Measurements from ENCODE around the gene SMIM24. TPM values are rescaled to one million over a fixed set of nuclear protein-coding genes. Genes with fewer than 3 reads are reported as not detected.
"Not testable (repeated sequence)": the region's sequence is repeated elsewhere in the genome, so short reads cannot be mapped to it uniquely, and the experiment has no call there.

SMIM24 gene
- total and polyA plus RNA-seq, 2 experiments from 2014 or later, result 0.22 to 0.63 TPM

- no peak overlapping the region for H3K4me3 ChIP-seq
- H3K27me3 ChIP-seq, result peaks cover 16% of the 10 kb centered on the region
- no peak for DNase-seq (ENCODE audit: low read depth in 1 of 2, low spot score in 1 of 2)
- peaks cover 19% of the 10 kb centered on the region for H3K4me1 ChIP-seq (ENCODE audit: low read depth)
- peaks cover 8% of the 10 kb centered on the region for H3K36me3 ChIP-seq
- H3K27ac ChIP-seq, result no peak overlapping the region
- no peak for TF ChIP-seq CTCF (IDR thresholded peaks at IDR 0.05; ENCODE audit: low read depth, low read length)
- H3K9me3 ChIP-seq (ENCODE audit: low read depth), result no peaks in the 10 kb centered on the region
These were observed 23.3 kb downstream of the SMIM24 start for GRCh38 chr19:3456925-3457527.

- no peaks in the 10 kb centered on the region for H3K9me3 ChIP-seq (ENCODE audit: low read depth)
- H3K27ac ChIP-seq, result no peak overlapping the region
- no peak for TF ChIP-seq CTCF (IDR thresholded peaks at IDR 0.05; ENCODE audit: low read depth, low read length)
- H3K27me3 ChIP-seq, result peaks cover 7% of the 10 kb centered on the region
- no peak for DNase-seq (ENCODE audit: low read depth in 1 of 2, low spot score in 1 of 2)
- peaks cover 19% of the 10 kb centered on the region for H3K4me1 ChIP-seq (ENCODE audit: low read depth)
- peaks cover 8% of the 10 kb centered on the region for H3K36me3 ChIP-seq
- H3K4me3 ChIP-seq, result no peak overlapping the region
These were observed 24.2 kb downstream of the SMIM24 start for GRCh38 chr19:3455960-3456601.

GRCh38 chr19:3455393-3455955 is 24.9 kb downstream of the SMIM24 start:
- peaks cover under 1% of the 10 kb centered on the region for H3K27me3 ChIP-seq
- TF ChIP-seq CTCF (IDR thresholded peaks at IDR 0.05; ENCODE audit: low read depth, low read length), result no peak
- peaks cover 19% of the 10 kb centered on the region for H3K4me1 ChIP-seq (ENCODE audit: low read depth)
- peaks cover 12% of the 10 kb centered on the region for H3K36me3 ChIP-seq
- H3K9me3 ChIP-seq (ENCODE audit: low read depth), result no peaks in the 10 kb centered on the region
- H3K27ac ChIP-seq, result no peak overlapping the region
- no peak for DNase-seq (ENCODE audit: low read depth in 1 of 2, low spot score in 1 of 2)
- H3K4me3 ChIP-seq, result no peak overlapping the region

GRCh38 chr19:3454656-3455392 is 25.5 kb downstream of the SMIM24 start:
- Histone ChIP-seq H3K4me3 (no peak overlapping the region), H3K36me3 (peaks cover 12% of the 10 kb centered on the region), H3K27me3 (no peaks in the 10 kb centered on the region), H3K9me3 (ENCODE audit: low read depth) (no peaks in the 10 kb centered on the region), H3K27ac (no peak overlapping the region), H3K4me1 (ENCODE audit: low read depth) (peaks cover 19% of the 10 kb centered on the region)
- TF ChIP-seq CTCF (IDR thresholded peaks at IDR 0.05; ENCODE audit: low read depth, low read length), result no peak
- no peak for DNase-seq (ENCODE audit: low read depth in 1 of 2, low spot score in 1 of 2)

GRCh38 chr19:3453840-3454239 is 26.5 kb downstream of the SMIM24 start:
- Histone ChIP-seq H3K36me3 (peaks cover 12% of the 10 kb centered on the region), H3K4me3 (no peak overlapping the region), H3K9me3 (ENCODE audit: low read depth) (no peaks in the 10 kb centered on the region), H3K27me3 (no peaks in the 10 kb centered on the region), H3K4me1 (ENCODE audit: low read depth) (peaks cover 13% of the 10 kb centered on the region), H3K27ac (no peak overlapping the region)
- no peak for TF ChIP-seq CTCF (IDR thresholded peaks at IDR 0.05; ENCODE audit: low read depth, low read length)
- DNase-seq (ENCODE audit: low read depth in 1 of 2, low spot score in 1 of 2), result no peak

GRCh38 chr19:3452942-3453214 is 27.4 kb downstream of the SMIM24 start:
- not testable (repeated sequence) for DNase-seq (ENCODE audit: low read depth in 1 of 2, low spot score in 1 of 2); H3K27me3 ChIP-seq; H3K9me3 ChIP-seq (ENCODE audit: low read depth); H3K27ac ChIP-seq; H3K4me1 ChIP-seq (ENCODE audit: low read depth); H3K4me3 ChIP-seq
- peaks cover 12% of the 10 kb centered on the region for H3K36me3 ChIP-seq
